A549 (cell line): ENCODE data around the gene D2HGDH. TPM values are rescaled to one million over a fixed set of nuclear protein-coding genes. Genes with fewer than 3 reads are reported as not detected.

Experiments
- ATAC-seq, 2 experiments: fragments of 200-7000 bp in 1 of 2; fragments of >200 bp in 1 of 2; cut with Nextera tagmentation in 1 of 2; cut with Tn5 transposase in 1 of 2; 3 replicates each; pipeline versions ENCODE4 v1.8.0 to v1.9.1; 2018 to 2020; ENCODE audit warnings: mild to moderate bottlenecking in 1 of 2, moderate library complexity in 1 of 2
- CTCF ChIA-PET: fragments of 300-600 bp; sonication (Branson Sonifier 250); formaldehyde crosslinking; extraction: SDS; loops from one replicate; lab custom pipeline; 2021; ENCODE audit warnings: antibody characterized with exemption, inconsistent platforms; lab: Yijun Ruan, JAX
- POLR2A ChIA-PET: fragments of 350-600 bp; formaldehyde crosslinking; extraction: SDS; loops from one replicate; lab custom pipeline; 2021; ENCODE audit warnings: antibody characterized with exemption, inconsistent platforms; lab: Yijun Ruan, JAX
- DNase-seq, 2 experiments: peaks; one replicate each; pipeline versions ENCODE4 v3.0.0 to v3.0.0-alpha.2; 2011 to 2016; ENCODE audit warnings: low read depth in 1 of 2, low spot score in 1 of 2
- FAIRE-seq: peaks from 2 replicates; lab custom pipeline; 2011; peaks lifted over from hg19 to GRCh38; lab: Jason Lieb, UNC
- H3K27ac ChIP-seq, 2 experiments: fragments of >200 bp; sonication (Bioruptor Twin); formaldehyde crosslinking; 3 replicates each; pipeline ENCODE4 v1.5.1; 2016 to 2017
- H3K4me1 ChIP-seq: fragments of >200 bp; sonication (Bioruptor Twin); formaldehyde crosslinking; 3 replicates; pipeline ENCODE4 v1.6.1; 2016
- H3K4me2 ChIP-seq: fragments of >200 bp; sonication (Bioruptor Twin); formaldehyde crosslinking; 3 replicates; pipeline ENCODE4 v1.6.1; 2016
- H3K4me3 ChIP-seq: fragments of >200 bp; sonication (Bioruptor Twin); formaldehyde crosslinking; 3 replicates; pipeline ENCODE4 v1.5.1; 2016
- H3K9me3 ChIP-seq: fragments of >200 bp; sonication (Bioruptor Twin); formaldehyde crosslinking; 3 replicates; pipeline ENCODE4 v1.6.1; 2016
- BCL3 ChIP-seq: fragments of >200 bp; sonication (Bioruptor Twin); formaldehyde crosslinking; IDR thresholded peaks from 3 replicates; pipeline ENCODE4 v1.6.1; 2016
- BHLHE40 ChIP-seq: IDR thresholded peaks from 2 replicates; pipeline ENCODE4 v1.6.1; 2012; ENCODE audit warnings: low read depth, low read length, inconsistent platforms
- CBX8 ChIP-seq: fragments of 200-600 bp; sonication (generic); IDR thresholded peaks from 2 replicates; pipeline ENCODE4 v1.6.1; 2016
- CEBPB ChIP-seq, 2 experiments: fragments of >200 bp in 1 of 2; sonication (Bioruptor Twin) in 1 of 2; formaldehyde crosslinking in 1 of 2; IDR thresholded peaks; 2 replicates each; pipeline ENCODE4 v1.6.1; 2012 to 2016
- CHD2 ChIP-seq: fragments of 150-350 bp; IDR thresholded peaks from 2 replicates; pipeline ENCODE4 v1.6.1; 2014; ENCODE audit warnings: low read length; ENCODE audit not compliant: partially characterized antibody
- CHD4 ChIP-seq: fragments of 200-600 bp; sonication (generic); IDR thresholded peaks from 2 replicates; pipeline ENCODE4 v1.6.1; 2016; ENCODE audit warnings: antibody characterized with exemption, mild to moderate bottlenecking, borderline replicate concordance
- CTCF ChIP-seq: fragments of >200 bp; sonication (Bioruptor Twin); formaldehyde crosslinking; IDR thresholded peaks from 3 replicates; pipeline ENCODE4 v1.5.1; 2016
- EHMT2 ChIP-seq: fragments of 200-600 bp; sonication (generic); IDR thresholded peaks from 2 replicates; pipeline ENCODE4 v1.6.1; 2016; ENCODE audit warnings: antibody characterized with exemption, low read depth, mild to moderate bottlenecking, moderate library complexity
- ESRRA ChIP-seq: fragments of 150-350 bp; IDR thresholded peaks from 2 replicates; pipeline ENCODE4 v1.6.1; 2014; ENCODE audit warnings: mild to moderate bottlenecking, low read length, borderline replicate concordance
- FOSB ChIP-seq: fragments of 250-450 bp; sonication (Bioruptor Pico); IDR thresholded peaks from 2 replicates; pipeline ENCODE4 v1.5.0; 2020; ENCODE audit warnings: mild to moderate bottlenecking, moderate library complexity
- HDAC2 ChIP-seq: fragments of 200-600 bp; sonication (generic); IDR thresholded peaks from 2 replicates; pipeline ENCODE4 v1.6.1; 2016
- HMGXB4 ChIP-seq: fragments of 250-450 bp; sonication (Bioruptor Pico); IDR thresholded peaks from 2 replicates; pipeline ENCODE4 v1.5.0; 2021; ENCODE audit warnings: mild to moderate bottlenecking, moderate library complexity, borderline replicate concordance
- HOXA7 ChIP-seq: fragments of 250-450 bp; sonication (Bioruptor Pico); IDR thresholded peaks from 2 replicates; pipeline ENCODE4 v1.5.0; 2020; ENCODE audit warnings: mild to moderate bottlenecking, moderate library complexity
- JUN ChIP-seq, 2 experiments: fragments of >200 bp; sonication (Bioruptor Twin); formaldehyde crosslinking; IDR thresholded peaks; 2 replicates in 1 of 2; 3 replicates in 1 of 2; pipeline ENCODE4 v1.6.1; 2016 to 2017
- JUNB ChIP-seq: fragments of >200 bp; sonication (Bioruptor Twin); formaldehyde crosslinking; IDR thresholded peaks from 2 replicates; pipeline ENCODE4 v1.6.1; 2016
- NPAS2 ChIP-seq: fragments of 250-450 bp; sonication (Bioruptor Pico); IDR thresholded peaks from 2 replicates; pipeline ENCODE4 v1.8.0; 2022; ENCODE audit warnings: mild to moderate bottlenecking, moderate library complexity, borderline replicate concordance
- PHF8 ChIP-seq: fragments of 200-600 bp; sonication (generic); IDR thresholded peaks from 2 replicates; pipeline ENCODE4 v1.6.1; 2016; ENCODE audit warnings: low read depth, mild to moderate bottlenecking, antibody characterized with exemption, moderate library complexity, borderline replicate concordance
- RNF2 ChIP-seq: fragments of 200-600 bp; sonication (generic); IDR thresholded peaks from 2 replicates; pipeline ENCODE4 v1.6.1; 2016; ENCODE audit warnings: low read depth, mild to moderate bottlenecking, antibody characterized with exemption, moderate library complexity, borderline replicate concordance
- SMC3 ChIP-seq: fragments of >200 bp; sonication (Bioruptor Twin); formaldehyde crosslinking; IDR thresholded peaks from 3 replicates; pipeline ENCODE4 v1.6.1; 2018; ENCODE audit warnings: inconsistent platforms
- SREBF2 ChIP-seq: fragments of 450-650 bp; IDR thresholded peaks from 2 replicates; pipeline ENCODE4 v1.6.1; 2014; ENCODE audit warnings: mild to moderate bottlenecking, moderate library complexity
- TFCP2L1 ChIP-seq: fragments of 250-450 bp; sonication (Bioruptor Pico); IDR thresholded peaks from 2 replicates; pipeline ENCODE4 v1.5.0; 2021; ENCODE audit warnings: mild to moderate bottlenecking
- TP53 ChIP-seq: fragments of 250-450 bp; sonication (Bioruptor Pico); IDR thresholded peaks from 2 replicates; pipeline ENCODE4 v1.5.0; 2021; ENCODE audit warnings: mild to moderate bottlenecking, moderate library complexity
- ZFP36 ChIP-seq: fragments of 450-650 bp; IDR thresholded peaks from 2 replicates; pipeline ENCODE4 v1.6.1; 2014; ENCODE audit warnings: borderline replicate concordance; ENCODE audit not compliant: partially characterized antibody
- ZSCAN20 ChIP-seq: fragments of 250-450 bp; sonication (Bioruptor Pico); IDR thresholded peaks from 2 replicates; pipeline ENCODE4 v1.8.0; 2022; ENCODE audit warnings: mild to moderate bottlenecking, moderate library complexity
- WGBS: methylation state at CpG from one replicate; pipeline ENCODE4 v1.1.6; 2017; ENCODE audit errors: missing lambda C conversion rate; 5-methylcytosine and 5-hydroxymethylcytosine counted together
- polyA plus RNA-seq, 4 experiments: library from polyadenylated mRNA; depleted of rRNA in 3 of 4; stranded (reverse); fragments of >200 nt; fragmentation: RNase III in 1 of 4; extraction: RNeasy Plus Mini Kit Qiagen cat#74134 plus additional on column Dnase treatment in 1 of 4; gene quantifications; 2 replicates in 3 of 4; 3 replicates in 1 of 4; pipeline ENCODE4 v1.2.3, GENCODE V29; 2011 to 2017
- TF ChIP-seq, protein P1 (sequence below): fragments of >200 bp; sonication (Bioruptor Twin); formaldehyde crosslinking; IDR thresholded peaks from 2 replicates; pipeline ENCODE4 v1.6.1; 2016
- TF ChIP-seq, protein P2 (sequence below): IDR thresholded peaks from 2 replicates; pipeline ENCODE4 v1.6.1; 2012
- TF ChIP-seq, protein P3 (sequence below): IDR thresholded peaks from 2 replicates; pipeline ENCODE4 v1.6.1; 2012
- TF ChIP-seq, protein P4 (sequence below): IDR thresholded peaks from 2 replicates; pipeline ENCODE4 v1.6.1; 2012; ENCODE audit warnings: low read depth, borderline replicate concordance

The D2HGDH gene
- polyA plus RNA-seq, 2 of the 4 experiments (the other 2 are of a cell fraction), result 6.5 to 18.5 TPM

DNA sequence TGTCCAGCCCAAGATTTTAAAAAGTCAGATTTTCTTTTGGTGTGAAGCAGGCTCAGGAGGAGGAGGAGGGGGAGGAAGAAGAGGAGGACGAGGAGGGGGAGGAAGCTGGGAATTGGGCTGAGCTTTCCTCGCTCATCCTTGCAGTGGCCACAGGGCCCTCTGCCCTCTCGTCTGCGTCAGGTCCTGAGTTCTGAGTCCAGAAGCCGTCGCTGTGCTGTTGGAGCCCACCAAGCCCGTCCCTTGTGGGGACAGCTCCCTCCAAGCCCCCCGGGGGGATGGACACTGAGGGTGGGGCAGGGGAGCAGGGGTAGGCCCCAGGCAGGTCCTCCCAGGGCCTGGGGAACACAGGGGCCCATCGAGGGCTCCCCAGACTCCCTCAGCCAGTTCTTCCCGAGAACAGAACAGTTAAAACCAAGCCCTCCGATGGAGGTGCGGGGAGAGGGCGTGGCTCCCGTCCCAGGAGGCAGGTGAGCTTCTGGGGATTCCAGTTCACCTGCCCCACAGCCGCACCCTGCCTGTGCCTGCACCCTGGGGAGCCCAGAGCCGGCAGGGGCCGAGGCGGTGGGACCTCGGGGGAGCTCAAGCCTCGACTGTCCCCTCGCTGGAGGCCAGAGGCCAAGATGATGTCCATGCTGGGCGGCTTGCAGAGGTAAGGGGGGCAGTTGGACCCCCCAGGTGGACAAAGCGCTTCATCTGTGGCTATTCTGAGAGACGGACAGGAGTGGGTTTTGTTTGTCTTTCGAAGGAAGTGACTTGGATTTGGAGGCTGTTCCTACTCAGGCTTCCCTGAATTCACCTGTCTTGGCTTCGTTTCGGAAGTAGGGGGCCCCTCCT lies 42.1 kb downstream of the D2HGDH start, which contains the start of gene GAL3ST2:
Gene GAL3ST2, plus strand, starts transcription at position 487 of the 834 bp plus-strand sequence. Its CDS starts 134 bp downstream, at position 621.
- H3K4me3 ChIP-seq, result no peak within 1 kb of the TSS
- DNase-seq (no peak), ATAC-seq (no peak)
- no peaks in the 10 kb centered on the region for H3K9me3 ChIP-seq
- no peak within 1 kb of the TSS for H3K4me2 ChIP-seq
- peaks cover 17% of the 10 kb centered on the region for H3K4me1 ChIP-seq
- no peak for TF ChIP-seq FOSB
- no peak for TF ChIP-seq ZFP36
- no peak for TF ChIP-seq PHF8
- no peak for TF ChIP-seq TP53 (CRISPR knock-in tag)
- no peak for TF ChIP-seq JUNB
- TF ChIP-seq HDAC2, result no peak
- TF ChIP-seq HMGXB4 (CRISPR knock-in tag), result no peak
- TF ChIP-seq CEBPB (IDR thresholded peaks at IDR 0.05), result no peak
- TF ChIP-seq CTCF, result no peak
- TF ChIP-seq BCL3, result no peak
- TF ChIP-seq, protein P1, sequence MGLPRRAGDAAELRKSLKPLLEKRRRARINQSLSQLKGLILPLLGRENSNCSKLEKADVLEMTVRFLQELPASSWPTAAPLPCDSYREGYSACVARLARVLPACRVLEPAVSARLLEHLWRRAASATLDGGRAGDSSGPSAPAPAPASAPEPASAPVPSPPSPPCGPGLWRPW, result no peak
- TF ChIP-seq SMC3, result no peak
- no peak for TF ChIP-seq CBX8
- no peak for TF ChIP-seq ESRRA
- TF ChIP-seq, protein P2, sequence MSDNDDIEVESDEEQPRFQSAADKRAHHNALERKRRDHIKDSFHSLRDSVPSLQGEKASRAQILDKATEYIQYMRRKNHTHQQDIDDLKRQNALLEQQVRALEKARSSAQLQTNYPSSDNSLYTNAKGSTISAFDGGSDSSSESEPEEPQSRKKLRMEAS, result no peak
- no peak for TF ChIP-seq NPAS2 (CRISPR knock-in tag)
- TF ChIP-seq BHLHE40, result no peak
- TF ChIP-seq HOXA7 (CRISPR knock-in tag), result no peak
- TF ChIP-seq SREBF2, result no peak
- TF ChIP-seq RNF2, result no peak
- TF ChIP-seq, all 56 proteins: peak for 0
- FAIRE-seq, result no peak
- CTCF ChIA-PET, result interaction anchor here (0.6 kb wide), 1 partner anchor 656 kb away, joined by 4 read pairs; no protein-coding TSS in a partner anchor
- 83% methylated on average over 19 of the region's 27 CpGs for WGBS
- H3K27ac ChIP-seq, result no peak within 1 kb of the TSS; a peak in 1 of 6 replicates
- POLR2A ChIA-PET, result no interaction called here

- ChIA-PET POLR2A (no interaction called here), CTCF (interaction anchor here (0.5 kb wide), 1 partner anchor 8 kb away, joined by 3 read pairs; no protein-coding TSS in a partner anchor)
- WGBS, result 91% methylated on average over 22 of the region's 22 CpGs
- TF ChIP-seq, protein P3, sequence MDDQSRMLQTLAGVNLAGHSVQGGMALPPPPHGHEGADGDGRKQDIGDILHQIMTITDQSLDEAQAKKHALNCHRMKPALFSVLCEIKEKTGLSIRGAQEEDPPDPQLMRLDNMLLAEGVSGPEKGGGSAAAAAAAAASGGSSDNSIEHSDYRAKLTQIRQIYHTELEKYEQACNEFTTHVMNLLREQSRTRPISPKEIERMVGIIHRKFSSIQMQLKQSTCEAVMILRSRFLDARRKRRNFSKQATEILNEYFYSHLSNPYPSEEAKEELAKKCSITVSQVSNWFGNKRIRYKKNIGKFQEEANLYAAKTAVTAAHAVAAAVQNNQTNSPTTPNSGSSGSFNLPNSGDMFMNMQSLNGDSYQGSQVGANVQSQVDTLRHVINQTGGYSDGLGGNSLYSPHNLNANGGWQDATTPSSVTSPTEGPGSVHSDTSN, result no peak
- TF ChIP-seq ESRRA (no peak), SMC3 (no peak), HDAC2 (no peak), ZSCAN20 (CRISPR knock-in tag) (no peak), CHD2 (no peak), EHMT2 (no peak), TFCP2L1 (CRISPR knock-in tag) (no peak), JUN (IDR thresholded peaks at IDR 0.05) (no peak), CHD4 (no peak)
- TF ChIP-seq, protein P4, sequence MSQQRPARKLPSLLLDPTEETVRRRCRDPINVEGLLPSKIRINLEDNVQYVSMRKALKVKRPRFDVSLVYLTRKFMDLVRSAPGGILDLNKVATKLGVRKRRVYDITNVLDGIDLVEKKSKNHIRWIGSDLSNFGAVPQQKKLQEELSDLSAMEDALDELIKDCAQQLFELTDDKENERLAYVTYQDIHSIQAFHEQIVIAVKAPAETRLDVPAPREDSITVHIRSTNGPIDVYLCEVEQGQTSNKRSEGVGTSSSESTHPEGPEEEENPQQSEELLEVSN, result no peak
- TF ChIP-seq, protein P1, result no peak
- TF ChIP-seq, protein P2, result no peak
- Histone ChIP-seq H3K4me3 (no peak overlapping the region), H3K27ac (no peak overlapping the region), H3K4me1 (peaks cover 22% of the 10 kb centered on the region), H3K4me2 (no peak overlapping the region), H3K9me3 (0 out of 3 replicates have a peak, but pooled peaks cover 1% of the 10 kb centered on the region)
- FAIRE-seq (no peak), ATAC-seq (no peak), DNase-seq (no peak)
Measured at GRCh38 chr2:241777170-241777685, 42.8 kb downstream of the D2HGDH start.
